PC-9 (cell line): Measurements from ENCODE around the gene CD84. TPM values are rescaled to one million over a fixed set of nuclear protein-coding genes. Genes with fewer than 3 reads are reported as not detected.

ENCODE experiments used
- BruUV-seq: library from RNA; stranded (reverse); fragments of 400-500 nt; replicated peaks from 2 replicates; lab custom pipeline; 2021; lab: Mats Ljungman, UMichigan
- CTCF ChIA-PET: fragments of 300-600 bp; sonication (Branson Sonifier 250); formaldehyde crosslinking; loops from one replicate; lab custom pipeline; 2022; ENCODE audit warnings: antibody characterized with exemption; lab: Charles Lee
- POLR2A ChIA-PET: fragments of 300-600 bp; sonication (Branson Sonifier 250); formaldehyde crosslinking; loops from one replicate; lab custom pipeline; 2022; ENCODE audit warnings: antibody characterized with exemption; ENCODE audit not compliant: unreplicated experiment; lab: Charles Lee
- DNase-seq, 2 experiments: peaks; one replicate each; pipeline versions ENCODE4 v3.0.0 to v3.0.0-alpha.2; 2015 to 2022; ENCODE audit warnings: mixed read lengths in 1 of 2
- H2AFZ ChIP-seq: fragments of 200-600 bp; sonication (generic); 2 replicates; pipeline ENCODE4 v1.8.1; 2017; ENCODE audit warnings: antibody characterized with exemption
- H3F3A ChIP-seq: fragments of 200-600 bp; sonication (generic); 2 replicates; pipeline ENCODE4 v1.8.1; 2017; ENCODE audit warnings: antibody characterized with exemption, mild to moderate bottlenecking, low read depth; ENCODE audit not compliant: insufficient read depth
- H3K27ac ChIP-seq: fragments of 200-600 bp; sonication (generic); 2 replicates; pipeline ENCODE4 v1.6.1; 2016; ENCODE audit warnings: mixed run types
- H3K27me3 ChIP-seq: fragments of 200-600 bp; sonication (generic); 2 replicates; pipeline ENCODE4 v1.6.1; 2016; ENCODE audit warnings: low read depth, mixed run types; ENCODE audit not compliant: insufficient read depth
- H3K36me3 ChIP-seq: fragments of 200-600 bp; sonication (generic); 2 replicates; pipeline ENCODE4 v1.6.1; 2016; ENCODE audit warnings: low read depth, mixed run types
- H3K4me1 ChIP-seq: fragments of 200-600 bp; sonication (generic); replicated peaks from 2 replicates; pipeline ENCODE4 v1.6.1; 2016; ENCODE audit warnings: mixed run types; ENCODE audit not compliant: insufficient read depth
- H3K4me2 ChIP-seq: fragments of 200-600 bp; sonication (generic); 2 replicates; pipeline ENCODE4 v1.6.1; 2017; ENCODE audit warnings: mixed run types
- H3K4me3 ChIP-seq: fragments of 200-600 bp; sonication (generic); 2 replicates; pipeline ENCODE4 v1.6.1; 2016; ENCODE audit warnings: mixed run types
- H3K79me2 ChIP-seq: fragments of 200-600 bp; sonication (generic); 2 replicates; pipeline ENCODE4 v1.6.1; 2017; ENCODE audit warnings: low read depth, mixed run types
- H3K9me2 ChIP-seq: fragments of 200-600 bp; sonication (generic); 2 replicates; pipeline ENCODE4 v1.8.1; 2017; ENCODE audit warnings: mild to moderate bottlenecking; ENCODE audit not compliant: insufficient read depth
- H3K9me3 ChIP-seq: fragments of 200-600 bp; sonication (generic); 2 replicates; pipeline ENCODE4 v1.8.1; 2016; ENCODE audit warnings: low read depth; ENCODE audit not compliant: insufficient read depth
- H4K20me1 ChIP-seq: fragments of 200-600 bp; sonication (generic); 2 replicates; pipeline ENCODE4 v1.8.1; 2017; ENCODE audit not compliant: insufficient read depth
- CTCF ChIP-seq: fragments of 200-600 bp; sonication (generic); conservative IDR thresholded peaks from 2 replicates; pipeline ENCODE4 v1.6.1; 2017; ENCODE audit warnings: mixed run types, antibody characterized with exemption, mild to moderate bottlenecking, moderate library complexity
- EZH2 ChIP-seq: fragments of 200-600 bp; sonication (generic); IDR thresholded peaks from 2 replicates; pipeline ENCODE4 v1.8.0; 2017; ENCODE audit warnings: antibody characterized with exemption, low read depth
- intact Hi-C: fragments of 100-400 bp; cut with micrococcal nuclease; formaldehyde crosslinking; loops from one replicate; pipeline ENCODE4 v1.10.0; 2022; ENCODE audit not compliant: unreplicated experiment
- total RNA-seq: library from RNA; stranded (reverse); gene quantifications from 2 replicates; pipeline ENCODE4 v1.2.3, GENCODE V29; 2021

Gene CD84
- total RNA-seq, 1 experiment from 2014 or later, result not detected

GRCh38 chr1:160608057-160608456 is 28.8 kb upstream of the CD84 start:
- no peaks in the 10 kb centered on the region for H3K79me2 ChIP-seq
- H2AFZ ChIP-seq, result no peak overlapping the region
- BruUV-seq, result no TSS peak
- H3K4me2 ChIP-seq, result no peak overlapping the region
- H3F3A ChIP-seq, result no peaks in the 10 kb centered on the region
- ChIA-PET POLR2A (no interaction called here), CTCF (no interaction called here)
- H4K20me1 ChIP-seq, result no peaks in the 10 kb centered on the region
- H3K9me3 ChIP-seq, result no peaks in the 10 kb centered on the region
- H3K4me1 ChIP-seq, result no peaks in the 10 kb centered on the region
- H3K27me3 ChIP-seq, result peaks cover 35% of the 10 kb centered on the region
- no peak for TF ChIP-seq CTCF
- no peak for TF ChIP-seq EZH2
- no peaks in the 10 kb centered on the region for H3K9me2 ChIP-seq
- intact Hi-C loops, result loop anchor here (10.0 kb wide), 1 partner anchor 523 kb away; the partner anchor contains the start of gene KCNJ9
- H3K4me3 ChIP-seq, result no peak overlapping the region
- H3K27ac ChIP-seq, result no peak overlapping the region
- H3K36me3 ChIP-seq, result no peaks in the 10 kb centered on the region
- no peak for DNase-seq

GRCh38 chr1:160607672-160608032 is 28.4 kb upstream of the CD84 start:
- ChIA-PET POLR2A (no interaction called here), CTCF (interaction anchor here (1.0 kb wide), 1 partner anchor 179 kb away, joined by 3 read pairs; no protein-coding TSS in a partner anchor)
- Histone ChIP-seq H3K27me3 (peaks cover 31% of the 10 kb centered on the region), H3K9me3 (no peaks in the 10 kb centered on the region), H2AFZ (no peak overlapping the region), H3K9me2 (no peaks in the 10 kb centered on the region), H3K36me3 (no peaks in the 10 kb centered on the region), H3K4me3 (no peak overlapping the region), H3F3A (no peaks in the 10 kb centered on the region), H3K27ac (no peak overlapping the region), H3K79me2 (no peaks in the 10 kb centered on the region), H4K20me1 (no peaks in the 10 kb centered on the region), H3K4me2 (no peak overlapping the region), H3K4me1 (no peaks in the 10 kb centered on the region)
- TF ChIP-seq CTCF, result no peak
- no peak for TF ChIP-seq EZH2
- BruUV-seq, result no TSS peak
- no peak for DNase-seq
- intact Hi-C loops, result loop anchor here (1.0 to 10.0 kb wide), 2 partner anchors 179 to 523 kb away; partner anchors contain the start of gene KCNJ9

- TF ChIP-seq EZH2 (no peak), CTCF (peak; percentile 84)
- DNase-seq, result peak; percentile 31 to 68
- Histone ChIP-seq H4K20me1 (no peaks in the 10 kb centered on the region), H3K4me1 (no peaks in the 10 kb centered on the region), H3K4me2 (no peak overlapping the region), H3K27me3 (peaks cover 26% of the 10 kb centered on the region; the same call in 1 of the 2 replicates), H3K36me3 (no peaks in the 10 kb centered on the region), H3K9me3 (no peaks in the 10 kb centered on the region), H3K9me2 (no peaks in the 10 kb centered on the region), H2AFZ (no peak overlapping the region), H3K27ac (no peak overlapping the region), H3K79me2 (no peaks in the 10 kb centered on the region), H3K4me3 (no peak overlapping the region), H3F3A (no peaks in the 10 kb centered on the region)
- no TSS peak for BruUV-seq
- intact Hi-C loops, result loop anchor here (1.0 to 10.0 kb wide), 2 partner anchors 179 to 522 kb away; partner anchors contain the start of gene KCNJ9
- ChIA-PET CTCF (interaction anchor here (1.0 kb wide), 1 partner anchor 179 kb away, joined by 3 read pairs; no protein-coding TSS in a partner anchor), POLR2A (no interaction called here)
Observed at GRCh38 chr1:160607011-160607671, 27.8 kb upstream of the CD84 start.
